K562 (cell line): ENCODE measurements around the gene SCAF11. TPM values are rescaled to one million over a fixed set of nuclear protein-coding genes. Genes with fewer than 3 reads are reported as not detected.
A peak's percentile ranks its signal among the peaks of the same experiment; 100 is the strongest.

Source experiments
- ARID4B ChIP-seq: sonication (generic); formaldehyde crosslinking; IDR thresholded peaks from 2 replicates; pipeline ENCODE4 v1.8.0; 2022; ENCODE audit warnings: mild to moderate bottlenecking, missing genetic modification reagents
- ATF1 ChIP-seq, 2 experiments: fragments of 450-650 bp in 1 of 2; IDR thresholded peaks; 2 replicates each; pipeline ENCODE4 v1.6.1; 2016; ENCODE audit warnings: missing compliant biosample characterization in 1 of 2, missing genetic modification characterization in 1 of 2
- BCOR ChIP-seq: fragments of 450-650 bp; IDR thresholded peaks from 2 replicates; pipeline ENCODE4 v1.6.1; 2016
- BMI1 ChIP-seq: fragments of 150-350 bp; IDR thresholded peaks from 2 replicates; pipeline ENCODE4 v1.6.1; 2014; ENCODE audit warnings: low read length
- HMG20A ChIP-seq: fragments of 450-650 bp; formaldehyde crosslinking; conservative IDR thresholded peaks from 2 replicates; pipeline ENCODE4 v1.4.0; 2020; ENCODE audit warnings: mild to moderate bottlenecking, mixed read lengths
- SFPQ ChIP-seq: fragments of 200-400 bp; formaldehyde crosslinking; IDR thresholded peaks from 2 replicates; pipeline ENCODE4 v1.6.1; 2017; ENCODE audit warnings: mild to moderate bottlenecking, low read depth, low read length, moderate library complexity
- SOX6 ChIP-seq: fragments of 450-650 bp; IDR thresholded peaks from 2 replicates; pipeline ENCODE4 v1.6.1; 2014; ENCODE audit warnings: mild to moderate bottlenecking
- TCF3 ChIP-seq: sonication (generic); formaldehyde crosslinking; IDR thresholded peaks from 2 replicates; pipeline ENCODE4 v1.4.0; 2020; ENCODE audit warnings: mild to moderate bottlenecking, missing genetic modification reagents
- TRIM24 ChIP-seq, 2 experiments: fragments of 450-650 bp; IDR thresholded peaks; 2 replicates each; pipeline ENCODE4 v1.6.1; 2016
- XRCC3 ChIP-seq: fragments of 450-650 bp; IDR thresholded peaks from 2 replicates; pipeline ENCODE4 v1.6.1; 2017; ENCODE audit warnings: mild to moderate bottlenecking, moderate library complexity
- ZBTB11 ChIP-seq, 3 experiments: fragments of 200-800 bp in 1 of 3; fragments of 250-450 bp in 1 of 3; fragments of 450-650 bp in 1 of 3; sonication (Bioruptor Pico) in 1 of 3; sonication (Bioruptor generic) in 1 of 3; formaldehyde crosslinking in 1 of 3; IDR thresholded peaks; 2 replicates each; pipeline versions ENCODE4 v1.6.1 to v1.8.0; 2016 to 2022; ENCODE audit warnings: mild to moderate bottlenecking in 2 of 3, missing genetic modification characterization in 2 of 3, missing compliant biosample characterization in 1 of 3, moderate library complexity in 1 of 3
- ZNF12 ChIP-seq: sonication (generic); formaldehyde crosslinking; IDR thresholded peaks from 2 replicates; pipeline ENCODE4 v1.4.0; 2020; ENCODE audit warnings: mild to moderate bottlenecking, missing genetic modification reagents
- ZNF140 ChIP-seq: fragments of 250-450 bp; sonication (Bioruptor Pico); IDR thresholded peaks from 2 replicates; pipeline ENCODE4 v1.8.0; 2021; ENCODE audit warnings: moderate library complexity, mild to moderate bottlenecking, inconsistent platforms
- ZNF449 ChIP-seq: fragments of 250-450 bp; sonication (Bioruptor Pico); IDR thresholded peaks from 2 replicates; pipeline ENCODE4 v1.8.0; 2022; ENCODE audit warnings: moderate library complexity, mild to moderate bottlenecking, inconsistent platforms
- ZNF551 ChIP-seq: fragments of 250-450 bp; sonication (Bioruptor Pico); IDR thresholded peaks from 2 replicates; pipeline ENCODE4 v1.5.0; 2021; ENCODE audit warnings: mild to moderate bottlenecking, moderate library complexity
- polyA plus RNA-seq, 8 experiments: library from polyadenylated mRNA; depleted of rRNA in 4 of 8; stranded (reverse) in 5 of 8; unstranded in 3 of 8; fragments of >200 nt; fragmentation: Nextera tagmentation in 2 of 8; fragmentation: Illumina TruSeq in 1 of 8; extraction: Ambion mirVana in 2 of 8; extraction: Trizol in 1 of 8; gene quantifications; 2 replicates each; pipeline versions ENCODE4 v1.2.1 to v1.2.3, GENCODE V29; 2011 to 2014; ENCODE audit warnings: inconsistent platforms in 1 of 8, missing spikeins in 1 of 8
- total RNA-seq, 7 experiments: library from RNA; depleted of rRNA in 6 of 7; stranded (reverse); fragments of >200 nt in 6 of 7; fragmentation: Illumina TruSeq in 2 of 7; extraction: Trizol in 2 of 7; gene quantifications; 2 replicates each; pipeline versions ENCODE4 v1.2.1 to v1.2.3, GENCODE V29; 2011 to 2021; ENCODE audit warnings: low replicate concordance in 1 of 7

Gene SCAF11
- total and polyA plus RNA-seq, 9 of the 15 experiments (the other 6 are each of a cell fraction or from before 2014, with no cell fraction given): 30.4 to 119 (median 80.0) TPM

- no peak; the same call in 1 of the 2 replicates for TF ChIP-seq ARID4B (CRISPR knock-in tag)
- TF ChIP-seq SOX6: peak; percentile 59; the same call in 1 of the 2 replicates
- TF ChIP-seq BCOR: peak; percentile 92
- TF ChIP-seq TRIM24 (IDR thresholded peaks at IDR 0.05): peak; percentile 21 to 75; a peak in 2 of 4 replicates
- no peak for TF ChIP-seq ZNF449 (CRISPR knock-in tag)
- peak; percentile 82; the same call in 1 of the 2 replicates for TF ChIP-seq ZNF12 (CRISPR knock-in tag)
- no peak for TF ChIP-seq BMI1
- no peak for TF ChIP-seq SFPQ
- TF ChIP-seq ZNF551 (CRISPR knock-in tag): no peak
- no peak for TF ChIP-seq TCF3 (CRISPR knock-in tag)
- TF ChIP-seq XRCC3: no peak
- peak in 1 of 3 experiments; percentile 44; a peak in 1 of 6 replicates for TF ChIP-seq ZBTB11 (CRISPR knock-in tag; IDR thresholded peaks at IDR 0.05)
- TF ChIP-seq ZNF140: no peak
- 0 out of 2 replicates have a peak, but pooled peaks have one; percentile 26 for TF ChIP-seq ATF1 (CRISPR knock-in tag; IDR thresholded peaks at IDR 0.05)
- TF ChIP-seq ATF1 (tag; IDR thresholded peaks at IDR 0.05): peak; percentile 77
- TF ChIP-seq HMG20A: no peak
Measured at GRCh38 chr12:45991284-45992249, 1.2 kb upstream of the SCAF11 start (continued).
